ENCODE data around the gene CDK5R2.

CDK5R2 gene

DNA sequence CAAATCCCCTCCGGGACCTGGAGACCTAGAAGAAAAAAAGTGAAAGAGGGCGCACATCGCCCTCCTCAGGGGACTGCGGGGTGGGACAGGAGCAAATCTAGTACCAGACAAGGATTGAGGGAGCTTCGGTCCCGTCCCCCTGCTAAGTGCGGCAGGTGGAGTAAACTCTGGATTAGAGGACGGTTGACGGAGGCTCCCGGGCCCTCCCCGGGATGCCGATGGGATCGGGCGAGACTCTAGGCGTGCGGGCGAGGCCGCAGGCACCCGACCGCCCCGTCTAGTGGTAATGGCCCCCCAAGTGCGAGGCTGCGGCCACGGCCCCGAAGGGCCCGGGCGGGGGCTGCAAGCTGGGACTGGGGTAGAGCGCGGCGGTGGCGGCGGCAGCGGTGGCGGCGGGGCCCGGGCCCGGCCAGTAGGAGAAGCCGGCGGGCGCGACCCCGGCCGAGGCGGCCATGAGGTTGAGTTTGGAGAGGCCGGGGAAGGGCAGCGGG lies 22.0 kb downstream of the CDK5R2 start:
- H3K79me1 ChIP-seq (ENCODE audit: low read length), result no peaks in the 10 kb centered on the region
- H2BK5ac ChIP-seq (ENCODE audit: low read depth, low read length, poor library complexity), result no peak overlapping the region
- H3K27ac ChIP-seq (ENCODE audit: low read depth, low read length), result no peak overlapping the region
- H4K8ac ChIP-seq (ENCODE audit: low read depth, low read length), result no peak overlapping the region
- H3K36me3 ChIP-seq (ENCODE audit: control insufficient read depth in 1 of 2, insufficient read depth in 2 of 2, low read length in 2 of 2), result no peaks in the 10 kb centered on the region
- peaks cover 65% of the 10 kb centered on the region for H3K27me3 ChIP-seq (ENCODE audit: insufficient read depth, low read length)
- H4K12ac ChIP-seq (ENCODE audit: low read depth, low read length), result no peak overlapping the region
- H2AFZ ChIP-seq (ENCODE audit: insufficient read depth, low read length, poor library complexity), result peak overlapping the region; percentile 37
- no peak overlapping the region for H2AK5ac ChIP-seq (ENCODE audit: low read length)
- no peak overlapping the region for H3K4me2 ChIP-seq (ENCODE audit: low read length)
- no peak overlapping the region for H3K18ac ChIP-seq (ENCODE audit: low read length)
- no peak overlapping the region for H4K91ac ChIP-seq (ENCODE audit: low read depth, low read length)
- no CpG with 5 or more reads among the region's 46 CpGs for WGBS (ENCODE audit: extremely low coverage, insufficient coverage, insufficient read length)
- H3K4me1 ChIP-seq (ENCODE audit: control insufficient read depth in 1 of 2, insufficient read depth in 2 of 2, low read length in 2 of 2), result peaks cover 2 to 4% of the 10 kb centered on the region in 2 experiments
- no peaks in the 10 kb centered on the region for H3K9me3 ChIP-seq (ENCODE audit: insufficient read depth, low read depth, low read length)
- no peak overlapping the region for H3K9ac ChIP-seq (ENCODE audit: low read length)
- no peak overlapping the region for H2BK12ac ChIP-seq (ENCODE audit: low read length)
- no peak overlapping the region for H3K23ac ChIP-seq (ENCODE audit: low read length)
- no peaks in the 10 kb centered on the region for H3K79me2 ChIP-seq (ENCODE audit: control insufficient read depth, insufficient read depth, low read length, poor library complexity)
- no peak for DNase-seq
- H3K4ac ChIP-seq (ENCODE audit: low read depth, low read length), result no peak overlapping the region
- H3K4me3 ChIP-seq (ENCODE audit: low read depth, low read length), result no peak overlapping the region
- H3K14ac ChIP-seq (ENCODE audit: low read length), result no peak overlapping the region
- H2BK120ac ChIP-seq (ENCODE audit: insufficient read depth, low read length, poor library complexity), result no peak overlapping the region

DNA sequence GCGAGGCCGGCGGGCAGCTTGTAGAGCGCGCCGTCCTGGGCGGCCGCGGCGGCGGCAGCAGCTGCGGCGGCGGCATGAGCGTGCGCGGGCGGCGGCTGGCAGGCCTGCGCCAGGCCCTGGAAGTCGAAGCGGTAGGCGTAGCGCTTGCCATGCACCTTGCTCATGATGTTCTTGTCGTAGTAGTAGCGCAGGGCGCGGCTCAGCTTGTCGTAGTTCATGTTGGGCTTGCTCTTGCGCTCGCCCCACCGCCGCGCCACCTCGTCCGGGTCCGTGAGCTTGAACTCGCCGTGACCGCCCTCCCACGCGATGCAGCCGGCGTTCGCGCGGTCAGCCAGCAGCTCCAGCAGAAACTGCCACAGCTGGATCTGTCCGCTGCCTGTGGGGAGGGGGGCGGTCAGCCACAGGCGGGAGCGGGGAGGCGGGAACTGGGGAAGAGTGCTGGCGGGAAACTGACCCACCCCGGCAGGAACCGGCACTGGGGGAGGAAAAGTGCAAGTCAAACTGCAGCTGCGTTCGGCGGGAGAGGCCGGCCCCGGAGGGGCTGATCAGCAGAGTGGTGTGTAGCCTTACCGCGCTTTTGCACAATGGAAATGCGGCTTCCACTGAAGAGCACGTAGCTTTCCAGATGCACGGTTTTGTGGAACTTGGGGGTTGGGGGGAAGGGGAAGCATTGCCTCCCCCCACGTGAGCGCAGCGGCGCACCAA lies 22.6 kb downstream of the CDK5R2 start:
- no peak overlapping the region for H3K14ac ChIP-seq (ENCODE audit: low read length)
- no peak for DNase-seq
- peaks cover 2 to 4% of the 10 kb centered on the region in 2 experiments for H3K4me1 ChIP-seq (ENCODE audit: control insufficient read depth in 1 of 2, insufficient read depth in 2 of 2, low read length in 2 of 2)
- no peaks in the 10 kb centered on the region for H3K9me3 ChIP-seq (ENCODE audit: insufficient read depth, low read depth, low read length)
- H3K36me3 ChIP-seq (ENCODE audit: control insufficient read depth in 1 of 2, insufficient read depth in 2 of 2, low read length in 2 of 2), result no peaks in the 10 kb centered on the region
- no peaks in the 10 kb centered on the region for H3K79me2 ChIP-seq (ENCODE audit: control insufficient read depth, insufficient read depth, low read length, poor library complexity)
- H3K18ac ChIP-seq (ENCODE audit: low read length), result no peak overlapping the region
- no peak overlapping the region for H3K4me3 ChIP-seq (ENCODE audit: low read depth, low read length)
- H4K12ac ChIP-seq (ENCODE audit: low read depth, low read length), result no peak overlapping the region
- no peak overlapping the region for H3K4me2 ChIP-seq (ENCODE audit: low read length)
- H3K27me3 ChIP-seq (ENCODE audit: insufficient read depth, low read length), result peaks cover 68% of the 10 kb centered on the region
- H3K27ac ChIP-seq (ENCODE audit: low read depth, low read length), result no peak overlapping the region
- no peak overlapping the region for H4K91ac ChIP-seq (ENCODE audit: low read depth, low read length)
- no peak overlapping the region for H3K23ac ChIP-seq (ENCODE audit: low read length)
- H2AFZ ChIP-seq (ENCODE audit: insufficient read depth, low read length, poor library complexity), result no peak overlapping the region
- H2BK12ac ChIP-seq (ENCODE audit: low read length), result no peak overlapping the region
- H2BK5ac ChIP-seq (ENCODE audit: low read depth, low read length, poor library complexity), result no peak overlapping the region
- H3K4ac ChIP-seq (ENCODE audit: low read depth, low read length), result no peak overlapping the region
- no peak overlapping the region for H2BK120ac ChIP-seq (ENCODE audit: insufficient read depth, low read length, poor library complexity)
- H3K9ac ChIP-seq (ENCODE audit: low read length), result no peak overlapping the region
- H4K8ac ChIP-seq (ENCODE audit: low read depth, low read length), result no peak overlapping the region
- WGBS (ENCODE audit: extremely low coverage, insufficient coverage, insufficient read length), result no CpG with 5 or more reads among the region's 69 CpGs
- no peak overlapping the region for H2AK5ac ChIP-seq (ENCODE audit: low read length)
- H3K79me1 ChIP-seq (ENCODE audit: low read length), result no peaks in the 10 kb centered on the region

DNA sequence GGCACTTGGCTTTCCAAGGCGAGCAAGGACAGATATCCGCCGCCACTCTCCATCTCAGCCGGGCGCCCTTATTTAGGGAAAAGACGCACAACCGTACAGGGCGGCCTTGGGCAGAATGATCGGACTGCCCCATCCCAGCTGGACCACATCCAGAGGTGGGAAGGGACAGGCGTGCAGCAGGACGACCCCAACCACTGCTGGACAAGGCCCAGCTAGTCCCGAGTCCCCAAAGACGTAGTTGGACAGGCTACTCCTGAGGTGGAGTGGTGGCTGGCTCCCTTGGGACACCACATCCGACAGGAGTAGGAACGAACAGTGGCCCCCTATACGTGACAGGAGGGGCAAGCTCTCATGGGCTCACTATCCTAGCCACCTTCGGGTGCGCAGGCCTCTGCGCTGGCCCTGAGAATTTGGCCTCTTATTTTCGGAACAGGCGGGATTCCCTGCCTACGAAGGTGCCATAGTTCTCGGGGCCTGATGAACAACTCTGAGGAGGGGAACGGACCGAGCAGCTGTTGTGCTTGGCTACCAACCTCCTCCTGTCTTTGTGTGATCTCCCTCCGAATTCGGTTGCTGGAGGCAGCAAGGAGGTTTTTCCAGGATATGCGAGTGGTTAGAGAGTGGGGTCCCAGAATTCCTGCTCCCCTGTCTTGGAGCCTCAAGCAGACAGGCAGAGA lies 23.3 kb downstream of the CDK5R2 start:
- WGBS (ENCODE audit: extremely low coverage, insufficient coverage, insufficient read length), result no CpG with 5 or more reads among the region's 28 CpGs
- no peaks in the 10 kb centered on the region for H3K36me3 ChIP-seq (ENCODE audit: control insufficient read depth in 1 of 2, insufficient read depth in 2 of 2, low read length in 2 of 2)
- H3K27me3 ChIP-seq (ENCODE audit: insufficient read depth, low read length), result peaks cover 68% of the 10 kb centered on the region
- no peak overlapping the region for H4K8ac ChIP-seq (ENCODE audit: low read depth, low read length)
- H2AFZ ChIP-seq (ENCODE audit: insufficient read depth, low read length, poor library complexity), result no peak overlapping the region
- H2BK120ac ChIP-seq (ENCODE audit: insufficient read depth, low read length, poor library complexity), result no peak overlapping the region
- H4K12ac ChIP-seq (ENCODE audit: low read depth, low read length), result no peak overlapping the region
- no peaks in the 10 kb centered on the region for H3K79me1 ChIP-seq (ENCODE audit: low read length)
- H3K4me3 ChIP-seq (ENCODE audit: low read depth, low read length), result no peak overlapping the region
- no peak overlapping the region for H3K4ac ChIP-seq (ENCODE audit: low read depth, low read length)
- no peak overlapping the region for H3K4me2 ChIP-seq (ENCODE audit: low read length)
- no peak overlapping the region for H2AK5ac ChIP-seq (ENCODE audit: low read length)
- H3K4me1 ChIP-seq (ENCODE audit: control insufficient read depth in 1 of 2, insufficient read depth in 2 of 2, low read length in 2 of 2), result peaks cover 2 to 4% of the 10 kb centered on the region in 2 experiments
- H3K14ac ChIP-seq (ENCODE audit: low read length), result no peak overlapping the region
- H3K79me2 ChIP-seq (ENCODE audit: control insufficient read depth, insufficient read depth, low read length, poor library complexity), result no peaks in the 10 kb centered on the region
- H3K18ac ChIP-seq (ENCODE audit: low read length), result no peak overlapping the region
- no peak overlapping the region for H2BK12ac ChIP-seq (ENCODE audit: low read length)
- no peak overlapping the region for H3K27ac ChIP-seq (ENCODE audit: low read depth, low read length)
- H2BK5ac ChIP-seq (ENCODE audit: low read depth, low read length, poor library complexity), result no peak overlapping the region
- H3K23ac ChIP-seq (ENCODE audit: low read length), result no peak overlapping the region
- H3K9ac ChIP-seq (ENCODE audit: low read length), result no peak overlapping the region
- DNase-seq, result no peak
- H3K9me3 ChIP-seq (ENCODE audit: insufficient read depth, low read depth, low read length), result no peaks in the 10 kb centered on the region
- no peak overlapping the region for H4K91ac ChIP-seq (ENCODE audit: low read depth, low read length)

DNA sequence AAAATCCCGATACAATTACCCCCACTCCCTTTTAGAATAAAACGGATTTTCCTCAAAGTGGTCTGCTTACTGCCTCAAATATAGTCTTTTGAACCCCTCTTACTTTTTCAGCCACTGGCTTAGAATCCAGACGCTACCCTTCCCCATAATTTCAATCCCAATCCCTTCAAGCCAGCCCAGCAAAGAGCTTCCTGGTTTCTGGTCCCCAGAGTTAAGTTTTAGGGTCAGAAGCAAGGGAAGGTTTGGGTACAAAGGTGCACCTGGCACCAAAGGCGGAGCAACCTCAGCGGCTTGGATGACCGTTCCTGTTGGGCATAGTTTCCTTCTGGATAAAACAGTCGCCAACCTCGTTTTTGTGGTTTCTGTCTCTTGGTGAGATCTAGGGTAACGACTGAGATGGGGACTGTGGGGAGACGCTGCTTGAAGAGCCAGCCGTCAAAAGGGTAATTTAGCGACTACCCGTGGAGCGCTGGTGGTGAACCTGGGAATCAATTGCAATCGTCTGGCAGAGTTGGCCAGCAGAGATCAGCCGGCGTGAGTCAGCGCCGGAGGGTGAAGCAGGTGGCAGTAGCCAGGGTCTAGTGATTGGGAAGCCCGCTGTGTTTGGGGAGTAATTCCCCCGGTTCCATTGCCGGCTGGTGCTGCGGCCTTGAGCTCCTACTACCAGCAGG lies 23.9 kb downstream of the CDK5R2 start:
- no peak overlapping the region for H3K9ac ChIP-seq (ENCODE audit: low read length)
- no peak overlapping the region for H3K18ac ChIP-seq (ENCODE audit: low read length)
- no peak overlapping the region for H2BK12ac ChIP-seq (ENCODE audit: low read length)
- no peak overlapping the region for H3K23ac ChIP-seq (ENCODE audit: low read length)
- H3K27ac ChIP-seq (ENCODE audit: low read depth, low read length), result no peak overlapping the region
- H4K12ac ChIP-seq (ENCODE audit: low read depth, low read length), result no peak overlapping the region
- no CpG with 5 or more reads among the region's 23 CpGs for WGBS (ENCODE audit: extremely low coverage, insufficient coverage, insufficient read length)
- H3K14ac ChIP-seq (ENCODE audit: low read length), result no peak overlapping the region
- H2AFZ ChIP-seq (ENCODE audit: insufficient read depth, low read length, poor library complexity), result no peak overlapping the region
- H3K79me2 ChIP-seq (ENCODE audit: control insufficient read depth, insufficient read depth, low read length, poor library complexity), result no peaks in the 10 kb centered on the region
- no peaks in the 10 kb centered on the region for H3K9me3 ChIP-seq (ENCODE audit: insufficient read depth, low read depth, low read length)
- no peaks in the 10 kb centered on the region for H3K36me3 ChIP-seq (ENCODE audit: control insufficient read depth in 1 of 2, insufficient read depth in 2 of 2, low read length in 2 of 2)
- H3K4me3 ChIP-seq (ENCODE audit: low read depth, low read length), result no peak overlapping the region
- H2BK120ac ChIP-seq (ENCODE audit: insufficient read depth, low read length, poor library complexity), result no peak overlapping the region
- no peak overlapping the region for H3K4me2 ChIP-seq (ENCODE audit: low read length)
- peaks cover 2 to 4% of the 10 kb centered on the region in 2 experiments for H3K4me1 ChIP-seq (ENCODE audit: control insufficient read depth in 1 of 2, insufficient read depth in 2 of 2, low read length in 2 of 2)
- H2BK5ac ChIP-seq (ENCODE audit: low read depth, low read length, poor library complexity), result no peak overlapping the region
- H3K27me3 ChIP-seq (ENCODE audit: insufficient read depth, low read length), result peaks cover 72% of the 10 kb centered on the region
- H3K79me1 ChIP-seq (ENCODE audit: low read length), result no peaks in the 10 kb centered on the region
- no peak for DNase-seq
- H2AK5ac ChIP-seq (ENCODE audit: low read length), result no peak overlapping the region
- H4K91ac ChIP-seq (ENCODE audit: low read depth, low read length), result no peak overlapping the region
- no peak overlapping the region for H4K8ac ChIP-seq (ENCODE audit: low read depth, low read length)
- H3K4ac ChIP-seq (ENCODE audit: low read depth, low read length), result no peak overlapping the region
